GM18868 (cell line): ENCODE data around the gene ASB18.

Source experiments
- ATAC-seq: cut with Tn5 transposase; IDR thresholded peaks from one replicate; pipeline ENCODE4 v1.9.1; 2021; ENCODE audit warnings: mild to moderate bottlenecking, moderate library complexity; ENCODE audit not compliant: unreplicated experiment

ASB18 gene

GRCh38 chr2:236176417-236176816, 87.8 kb downstream of the ASB18 start:
- ATAC-seq: no peak

GRCh38 chr2:236175548-236176150, 88.6 kb downstream of the ASB18 start:
- no peak for ATAC-seq

GRCh38 chr2:236173729-236174607, 90.2 kb downstream of the ASB18 start:
- no peak for ATAC-seq

- no peak for ATAC-seq
Measured at GRCh38 chr2:236173036-236173728, 91.0 kb downstream of the ASB18 start.

GRCh38 chr2:236172255-236173035, 91.8 kb downstream of the ASB18 start:
- no peak for ATAC-seq

DNA sequence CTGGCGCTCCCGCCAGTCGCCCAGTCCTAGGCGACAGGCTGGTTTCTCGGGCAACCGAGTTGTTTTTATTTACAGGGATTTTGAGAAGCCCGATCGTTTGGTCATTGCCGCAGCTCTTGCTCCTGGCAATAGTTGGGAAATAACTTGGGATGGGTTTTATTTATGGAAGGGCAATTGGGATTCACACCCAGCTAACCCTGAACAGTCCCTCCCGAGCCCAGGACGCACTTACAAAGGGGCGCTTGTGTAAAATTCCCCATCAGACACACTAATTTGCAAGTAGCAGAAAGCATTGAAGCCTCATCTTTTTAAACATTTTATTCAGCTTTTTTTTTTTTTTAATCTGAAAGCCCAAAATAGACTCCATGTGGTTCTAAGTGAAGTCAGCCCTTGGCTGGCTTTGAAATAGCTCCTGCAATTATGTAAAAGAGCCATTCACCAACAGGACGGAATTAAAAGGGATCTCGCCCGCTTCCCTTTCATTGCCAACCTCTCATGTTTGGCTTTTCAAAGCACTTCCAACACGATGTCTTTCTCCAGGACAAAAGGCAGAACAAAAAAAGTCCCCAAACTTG, 92.4 kb downstream of the ASB18 start:
- ATAC-seq: no peak

GRCh38 chr2:236171181-236171679, 93.0 kb downstream of the ASB18 start:
- ATAC-seq: no peak

- ATAC-seq: no peak
Measured at GRCh38 chr2:236170590-236171165, 93.5 kb downstream of the ASB18 start.

DNA sequence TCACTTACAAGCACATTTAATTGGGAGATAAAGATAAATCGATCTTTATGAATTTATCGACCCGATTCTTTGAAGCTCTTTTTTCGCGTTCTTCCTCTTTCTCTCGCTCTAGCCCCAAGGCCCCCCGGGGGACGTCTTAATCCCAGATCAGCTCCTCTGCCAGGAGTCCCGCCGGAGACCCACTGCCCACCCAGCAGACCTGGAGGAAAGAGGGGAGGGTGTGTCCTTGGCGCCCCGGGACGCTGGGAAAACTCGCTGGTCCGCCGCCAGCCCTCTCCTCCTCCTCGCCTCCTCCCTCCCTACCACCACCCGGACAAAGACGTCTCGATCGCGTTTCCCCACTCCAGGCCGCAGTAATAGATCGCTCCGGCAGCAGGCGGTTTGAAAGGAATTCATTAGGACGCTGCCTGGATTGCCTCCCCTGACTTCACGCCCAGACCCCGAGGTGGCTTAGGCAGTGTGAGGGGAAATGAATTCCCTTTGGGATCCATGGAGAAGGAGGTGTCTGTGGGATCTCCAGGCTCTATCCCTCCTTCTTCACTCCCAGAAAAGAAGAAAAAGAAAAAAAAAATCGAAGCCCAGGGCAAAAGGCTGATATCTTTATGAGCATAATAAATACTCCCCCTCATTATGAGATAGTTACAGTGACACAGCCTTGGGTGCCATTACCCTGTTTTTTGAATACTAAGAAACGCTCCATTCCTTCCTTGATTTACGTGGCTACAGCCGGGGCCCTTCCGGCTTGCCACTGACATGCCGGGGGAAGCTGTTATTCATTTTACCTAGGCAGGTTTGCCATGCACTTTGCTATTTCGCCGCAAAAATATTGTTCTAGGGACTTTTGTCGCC, 94.2 kb downstream of the ASB18 start:
- no peak for ATAC-seq

DNA sequence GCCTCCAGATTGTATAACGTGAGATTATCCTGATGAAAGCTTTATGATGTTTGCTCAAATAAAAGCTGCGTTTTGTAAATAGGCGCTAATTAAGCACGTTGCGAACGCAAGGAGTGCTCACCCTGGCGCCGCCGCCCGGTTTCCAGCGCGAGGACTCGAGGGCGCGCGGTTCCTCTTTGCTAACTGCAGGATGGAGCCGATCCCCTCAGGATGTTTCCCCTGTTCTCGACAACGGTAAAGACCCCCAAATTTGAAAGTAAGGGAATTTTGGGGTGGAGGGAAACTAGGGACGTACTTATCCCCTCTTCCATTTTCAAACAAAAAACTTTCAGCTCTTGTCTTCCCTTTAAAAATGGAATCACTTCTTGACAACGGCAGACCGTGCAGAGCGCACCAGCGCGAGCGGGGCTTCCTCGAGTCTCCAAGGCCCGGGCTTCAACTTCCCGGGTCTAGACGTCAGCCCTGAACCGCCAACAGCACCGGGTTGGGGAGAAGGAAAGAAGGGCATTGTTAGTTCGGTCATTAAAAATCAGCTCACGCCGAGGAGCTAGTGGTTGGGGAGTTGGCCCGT, 95.0 kb downstream of the ASB18 start:
- no peak for ATAC-seq

DNA sequence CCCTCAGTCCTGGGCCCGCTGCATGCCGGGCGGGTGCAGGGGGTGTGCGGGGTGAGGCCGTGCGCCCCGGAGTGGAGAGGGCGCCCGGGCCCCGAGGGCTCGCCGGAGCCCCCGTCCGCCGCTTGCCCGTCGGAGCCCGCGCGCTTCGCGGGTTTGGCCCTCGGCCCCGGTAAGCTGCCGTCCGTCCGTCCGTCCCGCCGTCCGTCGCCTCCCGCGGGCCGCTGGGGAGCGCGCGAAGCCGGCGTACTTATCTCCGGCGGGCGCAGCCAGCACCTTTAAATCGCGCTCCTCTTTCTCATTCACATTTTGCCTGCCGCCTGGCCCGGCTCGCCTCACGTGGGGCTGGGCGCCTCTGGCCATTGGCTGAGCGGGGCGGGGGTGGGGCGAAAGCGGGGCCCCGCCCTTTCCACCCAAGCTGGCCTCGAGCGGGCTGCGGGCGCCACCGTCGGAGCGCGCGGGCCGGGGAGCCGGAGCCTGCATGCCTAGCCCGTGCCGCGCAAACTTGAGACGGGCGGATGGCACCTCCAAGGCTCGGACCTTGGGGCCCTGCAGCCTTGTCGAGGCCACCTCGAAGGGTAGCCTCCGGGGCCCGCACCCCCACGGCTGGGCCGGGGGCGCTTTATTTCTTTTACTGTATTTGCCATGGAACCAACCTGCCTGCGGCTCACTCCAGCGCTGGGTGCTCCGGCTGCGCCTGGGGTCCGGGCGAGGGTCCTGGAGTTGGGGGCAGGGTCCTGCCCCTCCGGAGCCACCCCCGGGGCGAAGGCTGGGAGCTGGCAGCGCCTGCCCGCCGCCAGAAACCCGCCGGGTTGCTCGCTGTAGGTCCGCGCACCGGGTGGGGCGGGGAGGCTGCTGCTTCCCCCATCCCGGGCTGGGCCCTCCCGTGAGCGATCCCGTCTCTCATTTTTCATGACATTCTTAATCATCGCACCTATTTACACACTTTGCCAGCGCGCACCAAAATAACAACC, 95.8 kb downstream of the ASB18 start, which contains the start of gene GBX2:
TSS of gene GBX2 (minus strand) at position 277 of the 971 bp plus-strand sequence. CDS start 415 bp downstream, outside the sequence.
- ATAC-seq: no peak

DNA sequence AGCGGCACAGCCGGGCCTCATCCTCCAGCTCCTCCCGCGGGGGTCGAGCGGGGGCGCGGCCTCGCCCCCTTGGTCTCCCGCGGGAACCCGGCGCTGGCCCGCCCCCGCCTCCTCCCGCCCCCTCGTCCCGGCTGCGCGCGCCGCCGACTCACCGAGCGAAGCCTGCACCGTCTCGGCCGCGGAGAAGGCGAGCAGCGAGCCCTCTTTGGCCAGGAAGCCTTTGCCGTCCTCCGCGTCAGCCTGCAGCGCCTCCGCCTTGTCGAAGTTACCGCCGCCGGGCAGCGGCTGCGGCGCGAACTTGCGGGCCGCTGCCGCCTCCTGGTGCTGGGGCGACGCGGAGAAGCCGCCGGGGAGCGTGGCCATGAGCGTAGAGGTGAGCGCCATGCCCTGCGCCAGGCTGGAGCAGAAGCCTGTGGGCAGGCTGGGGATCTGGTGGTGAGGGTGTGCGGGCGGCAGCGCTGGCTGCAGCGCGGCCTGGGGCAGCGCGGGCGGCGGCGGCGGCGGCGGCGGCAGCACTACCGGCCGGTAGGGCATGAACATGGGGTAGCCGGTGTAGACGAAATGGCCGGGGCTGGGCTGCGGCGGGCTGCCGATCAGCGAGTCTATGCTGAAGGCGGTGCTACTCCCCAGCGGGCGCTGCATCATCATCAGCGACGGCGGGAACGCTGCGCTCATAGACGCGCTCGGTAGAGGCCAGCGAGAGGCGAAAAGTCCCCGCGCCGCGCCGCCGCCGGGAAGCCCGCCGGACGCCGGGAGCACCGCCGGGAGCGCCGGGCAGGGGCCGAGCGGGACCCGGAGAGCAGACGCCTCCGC, 96.7 kb downstream of the ASB18 start:
- no peak for ATAC-seq

DNA sequence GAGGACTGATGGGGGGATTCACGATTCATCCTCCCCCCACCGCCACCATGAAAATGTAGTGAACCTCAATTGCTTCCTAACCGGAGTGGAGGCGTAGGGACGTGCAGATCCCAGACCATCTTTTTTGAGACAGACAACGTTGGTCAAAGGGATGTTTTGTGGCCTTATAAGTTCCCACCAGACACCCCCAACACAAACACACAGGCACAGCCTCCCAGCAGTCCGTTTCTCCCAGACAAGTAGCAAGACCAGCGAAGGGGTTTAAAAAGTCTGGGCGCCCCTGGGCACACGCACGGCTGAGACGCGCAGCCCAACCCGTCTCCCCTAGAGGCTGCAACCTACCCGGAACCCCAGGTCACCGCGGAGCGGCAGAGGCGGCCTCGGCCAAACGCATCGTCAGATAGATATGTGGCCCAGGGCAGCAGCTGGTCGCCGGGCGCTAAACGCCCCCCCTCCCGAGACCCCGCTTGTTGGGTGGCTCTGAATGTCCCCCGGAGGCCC, 97.4 kb downstream of the ASB18 start:
- ATAC-seq: no peak

GRCh38 chr2:236165842-236166795, 98.1 kb downstream of the ASB18 start:
- no peak for ATAC-seq
